PC-9 (cell line): Measurements from ENCODE around the gene CCDC24. TPM values are rescaled to one million over a fixed set of nuclear protein-coding genes. Genes with fewer than 3 reads are reported as not detected.

Experiments used
- BruUV-seq: library from RNA; stranded (reverse); fragments of 400-500 nt; replicated peaks from 2 replicates; lab custom pipeline; 2021; lab: Mats Ljungman, UMichigan
- CTCF ChIA-PET: fragments of 300-600 bp; sonication (Branson Sonifier 250); formaldehyde crosslinking; loops from one replicate; lab custom pipeline; 2022; ENCODE audit warnings: antibody characterized with exemption; lab: Charles Lee
- POLR2A ChIA-PET: fragments of 300-600 bp; sonication (Branson Sonifier 250); formaldehyde crosslinking; loops from one replicate; lab custom pipeline; 2022; ENCODE audit warnings: antibody characterized with exemption; ENCODE audit not compliant: unreplicated experiment; lab: Charles Lee
- DNase-seq, 2 experiments: peaks; one replicate each; pipeline versions ENCODE4 v3.0.0 to v3.0.0-alpha.2; 2015 to 2022; ENCODE audit warnings: mixed read lengths in 1 of 2
- H2AFZ ChIP-seq: fragments of 200-600 bp; sonication (generic); 2 replicates; pipeline ENCODE4 v1.8.1; 2017; ENCODE audit warnings: antibody characterized with exemption
- H3F3A ChIP-seq: fragments of 200-600 bp; sonication (generic); 2 replicates; pipeline ENCODE4 v1.8.1; 2017; ENCODE audit warnings: antibody characterized with exemption, mild to moderate bottlenecking, low read depth; ENCODE audit not compliant: insufficient read depth
- H3K27ac ChIP-seq: fragments of 200-600 bp; sonication (generic); 2 replicates; pipeline ENCODE4 v1.6.1; 2016; ENCODE audit warnings: mixed run types
- H3K27me3 ChIP-seq: fragments of 200-600 bp; sonication (generic); 2 replicates; pipeline ENCODE4 v1.6.1; 2016; ENCODE audit warnings: low read depth, mixed run types; ENCODE audit not compliant: insufficient read depth
- H3K36me3 ChIP-seq: fragments of 200-600 bp; sonication (generic); 2 replicates; pipeline ENCODE4 v1.6.1; 2016; ENCODE audit warnings: low read depth, mixed run types
- H3K4me1 ChIP-seq: fragments of 200-600 bp; sonication (generic); replicated peaks from 2 replicates; pipeline ENCODE4 v1.6.1; 2016; ENCODE audit warnings: mixed run types; ENCODE audit not compliant: insufficient read depth
- H3K4me2 ChIP-seq: fragments of 200-600 bp; sonication (generic); 2 replicates; pipeline ENCODE4 v1.6.1; 2017; ENCODE audit warnings: mixed run types
- H3K4me3 ChIP-seq: fragments of 200-600 bp; sonication (generic); 2 replicates; pipeline ENCODE4 v1.6.1; 2016; ENCODE audit warnings: mixed run types
- H3K79me2 ChIP-seq: fragments of 200-600 bp; sonication (generic); 2 replicates; pipeline ENCODE4 v1.6.1; 2017; ENCODE audit warnings: low read depth, mixed run types
- H3K9me2 ChIP-seq: fragments of 200-600 bp; sonication (generic); 2 replicates; pipeline ENCODE4 v1.8.1; 2017; ENCODE audit warnings: mild to moderate bottlenecking; ENCODE audit not compliant: insufficient read depth
- H3K9me3 ChIP-seq: fragments of 200-600 bp; sonication (generic); 2 replicates; pipeline ENCODE4 v1.8.1; 2016; ENCODE audit warnings: low read depth; ENCODE audit not compliant: insufficient read depth
- H4K20me1 ChIP-seq: fragments of 200-600 bp; sonication (generic); 2 replicates; pipeline ENCODE4 v1.8.1; 2017; ENCODE audit not compliant: insufficient read depth
- EZH2 ChIP-seq: fragments of 200-600 bp; sonication (generic); IDR thresholded peaks from 2 replicates; pipeline ENCODE4 v1.8.0; 2017; ENCODE audit warnings: antibody characterized with exemption, low read depth
- intact Hi-C: fragments of 100-400 bp; cut with micrococcal nuclease; formaldehyde crosslinking; loops from one replicate; pipeline ENCODE4 v1.10.0; 2022; ENCODE audit not compliant: unreplicated experiment
- total RNA-seq: library from RNA; stranded (reverse); gene quantifications from 2 replicates; pipeline ENCODE4 v1.2.3, GENCODE V29; 2021
- TF ChIP-seq, protein P1 (sequence below): fragments of 200-600 bp; sonication (generic); conservative IDR thresholded peaks from 2 replicates; pipeline ENCODE4 v1.6.1; 2017; ENCODE audit warnings: mixed run types, antibody characterized with exemption, mild to moderate bottlenecking, moderate library complexity

CCDC24 gene
- total RNA-seq, 1 experiment from 2014 or later, result 47.9 TPM

DNA sequence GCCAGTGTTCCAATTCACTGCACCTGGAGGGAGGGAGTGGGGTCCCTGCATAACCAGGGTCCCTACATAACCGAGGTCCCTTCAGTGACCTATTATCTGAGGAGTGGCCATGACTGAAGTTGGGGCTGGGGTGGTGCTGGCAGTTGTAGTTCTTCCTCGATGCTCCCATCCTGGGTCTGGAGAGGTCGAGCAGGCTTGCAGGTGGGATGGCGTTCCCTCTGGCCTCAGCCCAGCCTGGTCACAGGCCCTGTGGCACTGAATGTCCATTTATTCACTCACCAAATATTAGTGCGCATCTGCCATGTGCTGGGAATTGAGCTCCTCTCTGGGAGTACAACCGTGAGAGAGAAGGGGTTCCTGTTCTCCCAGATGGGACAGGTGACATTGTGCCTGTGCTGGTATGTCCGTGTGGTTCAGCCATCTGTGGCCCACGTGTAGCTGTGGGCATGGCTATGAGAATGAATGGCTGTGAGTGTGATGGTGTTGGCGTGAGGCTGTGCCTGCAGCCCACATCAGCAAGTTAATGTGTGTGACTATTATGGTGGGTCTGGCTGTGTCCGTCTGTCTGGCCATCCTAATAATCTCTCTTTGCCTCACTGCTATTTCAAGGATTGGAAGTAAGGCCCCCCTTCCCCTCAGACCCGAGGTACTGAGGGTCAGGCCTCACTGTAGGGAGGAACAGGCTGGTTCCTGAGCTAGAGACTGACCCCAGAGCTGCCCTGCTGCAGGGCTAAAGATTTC, 43.7 kb downstream of the CCDC24 start:
- no TSS peak for BruUV-seq

DNA sequence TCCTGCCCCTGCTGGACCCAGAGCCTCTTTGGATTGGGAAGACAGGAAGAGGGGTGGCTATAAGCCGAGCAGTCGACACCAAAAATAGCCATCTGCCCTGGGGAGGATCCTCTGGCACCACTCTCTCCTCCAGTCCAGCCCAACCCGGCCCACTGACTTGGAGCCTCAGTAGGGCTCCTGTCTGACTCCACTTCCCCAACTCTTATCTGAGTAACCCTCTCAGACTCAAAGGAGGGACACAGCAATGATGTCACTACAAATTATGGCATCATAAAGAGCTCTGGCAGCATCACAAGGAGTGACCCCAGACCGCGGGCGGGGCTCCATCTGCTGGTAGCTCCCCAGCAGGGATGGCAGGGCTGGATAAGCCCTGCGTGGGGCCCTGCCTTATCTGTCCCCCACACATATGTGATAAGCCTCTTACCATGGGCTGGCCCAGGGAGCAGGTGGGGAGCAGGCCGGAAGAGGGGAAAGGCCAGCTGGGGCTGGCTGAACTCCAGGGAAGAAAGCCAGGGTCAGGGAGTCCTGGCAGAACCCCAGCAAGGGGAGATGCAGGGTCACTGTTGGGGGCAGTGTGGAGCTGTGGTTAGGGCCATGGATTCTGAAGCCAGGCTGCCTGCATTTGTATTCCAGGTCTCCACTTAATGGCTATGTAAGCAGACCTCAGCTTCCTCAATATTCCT, 44.5 kb downstream of the CCDC24 start:
- no peaks in the 10 kb centered on the region for H3K9me3 ChIP-seq
- H3K27me3 ChIP-seq, result no peaks in the 10 kb centered on the region
- POLR2A ChIA-PET, result no interaction called here
- intact Hi-C loops, result loop anchor here (1.0 to 10.0 kb wide), 6 partner anchors 31 to 769 kb away; partner anchors contain the start of genes BTBD19, DYNLT4, HYI and PLK3
- no peak overlapping the region for H3K4me2 ChIP-seq
- no peak for DNase-seq
- H3K27ac ChIP-seq, result peak overlapping the region; percentile 20; the same call in 1 of the 2 replicates
- CTCF ChIA-PET, result interaction anchor here (1.0 to 2.5 kb wide), 4 partner anchors 13 to 273 kb away, joined by 3 to 25 read pairs (median 10); no protein-coding TSS in a partner anchor
- peaks cover 32% of the 10 kb centered on the region; the same call in 1 of the 2 replicates for H3F3A ChIP-seq
- 0 out of 2 replicates have a peak, but pooled peaks cover 3% of the 10 kb centered on the region for H3K79me2 ChIP-seq
- H3K4me3 ChIP-seq, result no peak overlapping the region
- H2AFZ ChIP-seq, result no peak overlapping the region
- TF ChIP-seq, protein P1, sequence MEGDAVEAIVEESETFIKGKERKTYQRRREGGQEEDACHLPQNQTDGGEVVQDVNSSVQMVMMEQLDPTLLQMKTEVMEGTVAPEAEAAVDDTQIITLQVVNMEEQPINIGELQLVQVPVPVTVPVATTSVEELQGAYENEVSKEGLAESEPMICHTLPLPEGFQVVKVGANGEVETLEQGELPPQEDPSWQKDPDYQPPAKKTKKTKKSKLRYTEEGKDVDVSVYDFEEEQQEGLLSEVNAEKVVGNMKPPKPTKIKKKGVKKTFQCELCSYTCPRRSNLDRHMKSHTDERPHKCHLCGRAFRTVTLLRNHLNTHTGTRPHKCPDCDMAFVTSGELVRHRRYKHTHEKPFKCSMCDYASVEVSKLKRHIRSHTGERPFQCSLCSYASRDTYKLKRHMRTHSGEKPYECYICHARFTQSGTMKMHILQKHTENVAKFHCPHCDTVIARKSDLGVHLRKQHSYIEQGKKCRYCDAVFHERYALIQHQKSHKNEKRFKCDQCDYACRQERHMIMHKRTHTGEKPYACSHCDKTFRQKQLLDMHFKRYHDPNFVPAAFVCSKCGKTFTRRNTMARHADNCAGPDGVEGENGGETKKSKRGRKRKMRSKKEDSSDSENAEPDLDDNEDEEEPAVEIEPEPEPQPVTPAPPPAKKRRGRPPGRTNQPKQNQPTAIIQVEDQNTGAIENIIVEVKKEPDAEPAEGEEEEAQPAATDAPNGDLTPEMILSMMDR, result no peak
- TF ChIP-seq EZH2, result no peak
- BruUV-seq, result no TSS peak
- H4K20me1 ChIP-seq, result no peaks in the 10 kb centered on the region
- no peaks in the 10 kb centered on the region for H3K36me3 ChIP-seq
- H3K4me1 ChIP-seq, result peaks cover 29% of the 10 kb centered on the region
- H3K9me2 ChIP-seq, result no peaks in the 10 kb centered on the region

More for the DNA sequence above, 43.7 kb downstream of the CCDC24 start:
- Histone ChIP-seq H3K9me2 (no peaks in the 10 kb centered on the region), H3K4me3 (no peak overlapping the region), H4K20me1 (no peaks in the 10 kb centered on the region), H3K79me2 (0 out of 2 replicates have a peak, but pooled peaks cover 3% of the 10 kb centered on the region), H3F3A (peaks cover 35% of the 10 kb centered on the region; the same call in 1 of the 2 replicates), H3K36me3 (no peaks in the 10 kb centered on the region), H3K4me2 (no peak overlapping the region), H3K27ac (no peak overlapping the region), H3K27me3 (no peaks in the 10 kb centered on the region), H2AFZ (no peak overlapping the region), H3K9me3 (no peaks in the 10 kb centered on the region), H3K4me1 (peaks cover 29% of the 10 kb centered on the region)
- intact Hi-C loops, result loop anchor here (5.0 to 10.0 kb wide), 7 partner anchors 43 to 770 kb away; partner anchors contain the start of genes BTBD19, CCDC24, DYNLT4 and HYI
- no peak for DNase-seq
- TF ChIP-seq EZH2, result no peak
- TF ChIP-seq, protein P1, result no peak
- POLR2A ChIA-PET, result interaction anchor here (0.7 kb wide), 2 partner anchors 172 to 815 kb away, joined by 3 to 4 read pairs; no protein-coding TSS in a partner anchor
- CTCF ChIA-PET, result interaction anchor here (2.1 to 2.5 kb wide), 2 partner anchors 13 to 29 kb away, joined by 17 to 25 read pairs; no protein-coding TSS in a partner anchor
